NCI-H748 treated with DMSO at 0.1 percent for 48 hours (cell line): ENCODE measurements around the gene CAPS.
"Not testable (repeated sequence)": the region's sequence is repeated elsewhere in the genome, so short reads cannot be mapped to it uniquely, and the experiment has no call there.

ENCODE experiments used
- DNase-seq: peaks from one replicate; lab custom pipeline; 2025; lab: John Stamatoyannopoulos, UW

CAPS gene

GRCh38 chr19:5957170-5957569 lies 43.1 kb downstream of the CAPS start:
- DNase-seq, result peak; percentile 73

GRCh38 chr19:5958074-5958850 lies 44.2 kb downstream of the CAPS start:
- DNase-seq, result no peak

DNA sequence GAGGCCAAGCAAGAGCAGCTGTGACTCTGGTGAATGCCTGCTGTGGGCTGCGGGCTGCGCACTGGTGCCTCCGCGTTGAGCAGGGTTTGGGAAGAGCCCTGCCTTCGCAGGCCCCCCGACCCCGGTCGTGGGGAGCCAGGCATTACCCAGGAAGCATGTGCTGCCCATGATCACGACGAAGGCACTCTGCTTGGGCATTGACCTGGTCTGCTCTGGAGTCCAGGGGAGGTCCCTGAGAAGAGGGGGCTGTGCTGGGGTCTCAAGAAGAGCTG lies 44.7 kb downstream of the CAPS start:
- no peak for DNase-seq

GRCh38 chr19:5959260-5960004 lies 45.4 kb downstream of the CAPS start:
- no peak for DNase-seq

- DNase-seq, result no peak
Observed at GRCh38 chr19:5960005-5961001, 46.2 kb downstream of the CAPS start.

DNA sequence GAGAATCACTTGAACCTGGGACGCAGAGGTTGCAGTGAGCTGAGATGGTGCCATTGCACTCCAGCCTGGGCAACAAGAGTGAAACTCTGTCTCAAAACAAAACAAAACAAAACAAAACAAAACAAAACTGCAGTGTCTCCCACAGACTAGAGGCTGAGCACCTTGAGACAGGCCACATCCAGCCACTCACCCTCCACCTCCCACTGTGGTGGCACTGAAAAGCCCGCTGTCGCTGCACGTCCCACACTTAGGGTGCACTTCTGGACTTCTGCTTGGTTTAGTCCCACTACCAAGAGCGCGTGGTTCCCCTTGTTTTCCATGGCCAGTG lies 47.6 kb downstream of the CAPS start:
- DNase-seq, result not testable (repeated sequence)

GRCh38 chr19:5961969-5962945 lies 48.2 kb downstream of the CAPS start:
- peak; percentile 92 for DNase-seq

DNA sequence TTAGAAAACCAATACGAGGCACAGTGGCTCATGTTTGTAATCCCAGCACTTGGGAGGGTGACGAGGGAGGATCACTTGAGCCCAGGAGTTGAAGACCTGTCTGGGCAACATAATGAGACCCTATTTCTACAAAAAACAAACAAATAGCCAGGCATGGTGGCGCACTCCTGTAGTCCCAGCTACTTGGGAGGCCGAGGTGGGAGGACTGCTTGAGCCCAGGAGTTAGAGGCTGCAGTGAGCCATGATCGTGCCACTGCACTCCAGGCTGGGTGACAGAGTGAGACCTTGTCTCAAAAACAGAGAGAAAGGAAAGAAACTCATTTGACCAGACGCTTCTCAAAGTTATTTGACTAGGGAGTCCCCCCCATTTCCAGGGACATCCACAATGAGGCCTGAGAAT lies 49.2 kb downstream of the CAPS start:
- not testable (repeated sequence) for DNase-seq

DNA sequence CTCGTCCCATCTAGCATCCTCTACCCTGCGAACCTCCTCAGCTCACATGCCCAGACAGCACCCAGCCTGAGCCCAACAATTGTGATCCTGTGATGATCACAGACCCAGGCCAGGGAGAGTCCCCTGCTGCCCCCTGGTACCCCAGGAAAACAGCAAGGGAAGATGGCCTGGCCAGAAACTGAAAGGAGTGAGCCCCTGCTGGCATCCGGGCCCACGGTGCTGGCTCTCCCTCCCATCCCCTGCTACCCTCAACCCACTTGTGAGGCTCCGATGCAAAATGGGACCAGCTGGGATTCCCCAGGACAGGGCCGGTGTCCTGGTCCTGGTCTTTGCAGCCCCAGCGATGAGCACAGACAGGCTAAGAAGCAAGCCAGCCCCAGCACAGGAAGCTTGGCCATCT lies 49.8 kb downstream of the CAPS start:
- no peak for DNase-seq

DNA sequence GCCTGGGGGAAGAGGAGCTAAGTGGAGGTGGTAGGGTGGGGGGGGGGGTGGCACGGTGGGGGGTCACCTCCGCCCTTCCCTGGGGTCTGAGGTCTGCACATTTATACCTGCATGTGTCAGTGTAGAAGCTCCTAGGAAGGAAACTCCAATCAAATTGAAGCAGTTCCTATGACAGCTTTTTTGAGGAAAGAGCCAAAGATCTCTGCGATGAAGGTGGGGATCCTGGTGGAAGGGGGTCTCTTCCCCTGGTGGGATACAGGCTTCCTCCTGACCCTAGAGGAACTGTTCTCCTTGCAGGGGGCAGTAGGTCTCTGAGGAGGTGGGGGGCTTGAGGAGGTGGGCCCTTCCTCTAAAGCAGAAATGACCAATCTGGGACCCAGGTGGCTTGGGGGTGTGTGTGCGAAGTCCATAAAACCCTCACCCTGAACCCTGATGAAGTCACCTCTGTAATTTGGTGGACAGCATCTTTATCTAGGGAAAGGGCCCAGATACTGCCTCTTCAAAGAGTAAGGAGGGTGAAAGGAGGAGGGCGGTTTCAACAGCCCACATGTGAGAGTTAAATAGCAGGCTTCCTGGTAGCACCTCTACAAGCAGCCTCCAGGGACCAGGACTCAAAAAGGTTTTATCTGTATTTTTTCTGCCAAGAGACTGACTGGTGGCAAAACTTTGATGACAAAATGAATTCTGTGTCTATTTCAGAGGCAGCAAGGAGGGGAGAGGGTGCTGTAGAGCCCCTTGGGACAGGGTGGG lies 50.9 kb downstream of the CAPS start:
- no peak for DNase-seq
